PFSK-1 (cell line): ENCODE data around the gene TCF7L1.

Experiments used
- FOXP2 ChIP-seq: optimal IDR thresholded peaks from 2 replicates; pipeline ENCODE3; 2011; ENCODE audit warnings: borderline replicate concordance, control low read depth, inconsistent platforms; ENCODE audit not compliant: insufficient read depth; ENCODE audit errors: extremely low read length, extremely low read depth
- POLR2AphosphoS5 ChIP-seq: IDR thresholded peaks from 2 replicates; pipeline ENCODE4 v1.6.1; 2012; ENCODE audit warnings: low read depth, mild to moderate bottlenecking, control low read depth, low read length, moderate library complexity
- SIN3A ChIP-seq: IDR thresholded peaks from 2 replicates; pipeline ENCODE4 v1.6.1; 2012; ENCODE audit warnings: mild to moderate bottlenecking, low read length, moderate library complexity, borderline replicate concordance; ENCODE audit not compliant: insufficient read depth
- TAF1 ChIP-seq: IDR thresholded peaks from 2 replicates; pipeline ENCODE4 v1.6.1; 2012; ENCODE audit warnings: low read length, control low read depth, borderline replicate concordance; ENCODE audit not compliant: insufficient read depth
- TF ChIP-seq, protein P1 (sequence below), 2 experiments: IDR thresholded peaks; 2 replicates each; pipeline versions ENCODE4 v1.6.1 to v1.8.0; 2011 to 2012; ENCODE audit warnings: low read depth in 2 of 2, low read length in 2 of 2, control low read depth in 1 of 2, inconsistent platforms in 1 of 2, mild to moderate bottlenecking in 1 of 2, moderate library complexity in 1 of 2; ENCODE audit not compliant: insufficient read depth in 1 of 2

DNA sequence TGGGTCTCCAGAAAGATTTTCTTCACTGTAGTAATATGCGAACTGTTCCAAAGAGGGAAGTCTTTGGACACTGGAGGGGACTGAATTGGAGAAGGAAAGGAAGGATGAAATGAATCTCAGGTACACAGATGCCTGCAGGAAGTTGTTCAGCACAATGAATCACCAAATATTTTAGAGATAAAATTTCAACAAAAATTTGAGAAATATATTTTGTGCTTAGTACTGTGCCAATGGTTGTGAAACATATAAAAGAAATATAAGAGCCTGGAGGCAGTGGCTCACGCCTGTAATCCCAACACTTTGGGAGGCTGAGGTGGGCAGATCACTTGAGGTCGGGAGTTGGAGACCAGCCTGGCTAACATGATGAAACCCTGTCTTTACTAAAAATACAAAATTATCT lies 224.5 kb downstream of the TCF7L1 start:
- TF ChIP-seq POLR2AphosphoS5 = no peak
- TF ChIP-seq, protein P1, sequence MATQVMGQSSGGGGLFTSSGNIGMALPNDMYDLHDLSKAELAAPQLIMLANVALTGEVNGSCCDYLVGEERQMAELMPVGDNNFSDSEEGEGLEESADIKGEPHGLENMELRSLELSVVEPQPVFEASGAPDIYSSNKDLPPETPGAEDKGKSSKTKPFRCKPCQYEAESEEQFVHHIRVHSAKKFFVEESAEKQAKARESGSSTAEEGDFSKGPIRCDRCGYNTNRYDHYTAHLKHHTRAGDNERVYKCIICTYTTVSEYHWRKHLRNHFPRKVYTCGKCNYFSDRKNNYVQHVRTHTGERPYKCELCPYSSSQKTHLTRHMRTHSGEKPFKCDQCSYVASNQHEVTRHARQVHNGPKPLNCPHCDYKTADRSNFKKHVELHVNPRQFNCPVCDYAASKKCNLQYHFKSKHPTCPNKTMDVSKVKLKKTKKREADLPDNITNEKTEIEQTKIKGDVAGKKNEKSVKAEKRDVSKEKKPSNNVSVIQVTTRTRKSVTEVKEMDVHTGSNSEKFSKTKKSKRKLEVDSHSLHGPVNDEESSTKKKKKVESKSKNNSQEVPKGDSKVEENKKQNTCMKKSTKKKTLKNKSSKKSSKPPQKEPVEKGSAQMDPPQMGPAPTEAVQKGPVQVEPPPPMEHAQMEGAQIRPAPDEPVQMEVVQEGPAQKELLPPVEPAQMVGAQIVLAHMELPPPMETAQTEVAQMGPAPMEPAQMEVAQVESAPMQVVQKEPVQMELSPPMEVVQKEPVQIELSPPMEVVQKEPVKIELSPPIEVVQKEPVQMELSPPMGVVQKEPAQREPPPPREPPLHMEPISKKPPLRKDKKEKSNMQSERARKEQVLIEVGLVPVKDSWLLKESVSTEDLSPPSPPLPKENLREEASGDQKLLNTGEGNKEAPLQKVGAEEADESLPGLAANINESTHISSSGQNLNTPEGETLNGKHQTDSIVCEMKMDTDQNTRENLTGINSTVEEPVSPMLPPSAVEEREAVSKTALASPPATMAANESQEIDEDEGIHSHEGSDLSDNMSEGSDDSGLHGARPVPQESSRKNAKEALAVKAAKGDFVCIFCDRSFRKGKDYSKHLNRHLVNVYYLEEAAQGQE (IDR thresholded peaks at IDR 0.05; ENCODE audit: insufficient read depth in 1 of 2, low read depth in 2 of 2, low read length in 2 of 2) = no peak
- TF ChIP-seq TAF1 = no peak
- no peak for TF ChIP-seq SIN3A
- no peak for TF ChIP-seq FOXP2
